ENCODE results near the gene ZNF133.

The ZNF133 gene

DNA sequence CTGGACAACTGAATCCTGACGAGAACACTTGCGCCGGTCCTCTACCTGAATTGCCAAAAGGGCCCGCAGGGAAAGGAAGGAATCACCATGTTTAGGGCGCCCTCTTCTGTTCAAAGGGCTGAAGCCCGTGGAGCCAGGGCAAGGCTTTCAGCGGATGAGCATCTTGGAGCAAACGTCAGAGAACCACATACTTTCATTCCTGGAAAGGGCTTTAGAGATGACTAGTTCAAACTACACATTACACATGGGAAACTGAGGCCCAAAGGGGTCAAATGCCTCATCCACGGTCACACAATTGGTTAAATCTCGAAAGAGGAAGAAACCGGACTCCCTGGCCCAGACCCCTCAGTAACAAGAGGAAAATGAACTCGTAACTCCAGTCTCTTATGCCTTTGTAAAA, 11.5 kb upstream of the ZNF133 start:
- no peaks in the 10 kb centered on the region for H4K20me1 ChIP-seq (ENCODE audit: control insufficient read depth, insufficient read depth, low read depth, low read length)
- H3K9me2 ChIP-seq (replicated peaks; ENCODE audit: control insufficient read depth, low read length) = no peaks in the 10 kb centered on the region
- H3K27ac ChIP-seq (ENCODE audit: low read depth, low read length) = no peak overlapping the region
- no peaks in the 10 kb centered on the region for H3K4me1 ChIP-seq (ENCODE audit: control insufficient read depth, low read length)
- no peaks in the 10 kb centered on the region for H3K9me3 ChIP-seq (ENCODE audit: control insufficient read depth, insufficient read depth, low read length)
- no peak overlapping the region for H3K4me3 ChIP-seq (ENCODE audit: low read length)
- H3K36me3 ChIP-seq (ENCODE audit: control insufficient read depth, low read length) = no peaks in the 10 kb centered on the region
- H3K27me3 ChIP-seq (ENCODE audit: control insufficient read depth, low read length) = peaks cover 18% of the 10 kb centered on the region
- TF ChIP-seq CTCF (IDR thresholded peaks at IDR 0.05; ENCODE audit: low read depth, low read length, poor library complexity, severe bottlenecking) (peak; percentile 86), EZH2phosphoT487 (IDR thresholded peaks at IDR 0.05; ENCODE audit: borderline replicate concordance, low read length) (no peak)
- H3K79me2 ChIP-seq (ENCODE audit: control insufficient read depth, low read length) = no peaks in the 10 kb centered on the region
- no peaks in the 10 kb centered on the region for H3F3A ChIP-seq (ENCODE audit: control insufficient read depth, insufficient read depth)
- H3K4me2 ChIP-seq (ENCODE audit: low read length) = no peak overlapping the region

- Histone ChIP-seq H3K79me2 (ENCODE audit: control insufficient read depth, low read length) (no peaks in the 10 kb centered on the region), H3K4me3 (ENCODE audit: low read length) (no peak overlapping the region), H3K36me3 (ENCODE audit: control insufficient read depth, low read length) (no peaks in the 10 kb centered on the region), H3F3A (ENCODE audit: control insufficient read depth, insufficient read depth) (no peaks in the 10 kb centered on the region), H3K27me3 (ENCODE audit: control insufficient read depth, low read length) (peaks cover 22% of the 10 kb centered on the region), H3K9me3 (ENCODE audit: control insufficient read depth, insufficient read depth, low read length) (no peaks in the 10 kb centered on the region), H4K20me1 (ENCODE audit: control insufficient read depth, insufficient read depth, low read depth, low read length) (no peaks in the 10 kb centered on the region), H3K4me2 (ENCODE audit: low read length) (no peak overlapping the region), H3K4me1 (ENCODE audit: control insufficient read depth, low read length) (peaks cover 3% of the 10 kb centered on the region), H3K9me2 (replicated peaks; ENCODE audit: control insufficient read depth, low read length) (no peaks in the 10 kb centered on the region), H3K27ac (ENCODE audit: low read depth, low read length) (no peak overlapping the region)
- TF ChIP-seq CTCF (IDR thresholded peaks at IDR 0.05; ENCODE audit: low read depth, low read length, poor library complexity, severe bottlenecking) = no peak
- TF ChIP-seq EZH2phosphoT487 (IDR thresholded peaks at IDR 0.05; ENCODE audit: borderline replicate concordance, low read length) = no peak
Measured at GRCh38 chr20:18279242-18279641, 9.1 kb upstream of the ZNF133 start.

DNA sequence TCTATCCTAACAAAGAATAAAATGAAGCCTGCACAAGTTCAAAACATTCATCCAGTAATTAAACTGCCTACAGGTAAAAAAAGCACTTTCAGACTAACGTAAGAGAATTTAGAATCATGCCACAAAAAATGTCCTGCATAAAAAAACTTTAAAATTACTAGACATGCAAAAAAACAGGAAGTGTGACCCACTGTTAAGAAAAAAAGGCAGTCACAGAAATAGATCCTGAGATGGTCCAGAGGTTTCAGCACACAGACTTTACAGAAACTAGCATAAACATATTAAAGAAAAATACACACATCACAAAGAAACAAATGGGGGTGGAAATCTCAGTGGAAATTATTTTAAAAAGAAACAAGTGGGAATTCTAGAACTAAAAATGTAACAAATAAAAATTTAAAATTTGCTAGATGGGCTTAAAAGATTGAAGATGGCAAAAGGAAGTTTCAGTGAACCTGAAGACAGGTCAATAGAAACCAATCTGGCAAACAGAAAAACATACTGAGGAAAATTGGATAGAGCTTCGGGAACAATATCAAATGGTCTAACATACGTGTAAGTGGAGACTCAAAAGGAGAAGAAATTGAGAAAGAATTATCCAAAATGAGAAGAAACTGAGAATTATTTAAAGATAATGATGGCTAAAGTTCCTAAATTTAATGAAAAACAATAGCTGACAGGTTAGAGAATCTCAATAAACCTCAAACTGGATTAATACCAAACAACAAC, 3.4 kb upstream of the ZNF133 start:
- peaks cover 16% of the 10 kb centered on the region; the same call in 1 of the 2 replicates for H3K9me3 ChIP-seq (ENCODE audit: control insufficient read depth, insufficient read depth, low read length)

More for the DNA sequence above, 3.4 kb upstream of the ZNF133 start:
- Histone ChIP-seq H3K9me2 (replicated peaks; ENCODE audit: control insufficient read depth, low read length) (no peaks in the 10 kb centered on the region), H4K20me1 (ENCODE audit: control insufficient read depth, insufficient read depth, low read depth, low read length) (no peaks in the 10 kb centered on the region), H3K27ac (ENCODE audit: low read depth, low read length) (no peak overlapping the region), H3K27me3 (ENCODE audit: control insufficient read depth, low read length) (0 out of 2 replicates have a peak, but pooled peaks cover 7% of the 10 kb centered on the region), H3K4me2 (ENCODE audit: low read length) (peak overlapping the region; percentile 36), H3K4me3 (ENCODE audit: low read length) (peak overlapping the region; percentile 1; the same call in 1 of the 2 replicates), H3F3A (ENCODE audit: control insufficient read depth, insufficient read depth) (no peaks in the 10 kb centered on the region), H3K36me3 (ENCODE audit: control insufficient read depth, low read length) (no peaks in the 10 kb centered on the region), H3K79me2 (ENCODE audit: control insufficient read depth, low read length) (peaks cover 11% of the 10 kb centered on the region), H3K4me1 (ENCODE audit: control insufficient read depth, low read length) (peaks cover 31% of the 10 kb centered on the region)
- TF ChIP-seq EZH2phosphoT487 (IDR thresholded peaks at IDR 0.05; ENCODE audit: borderline replicate concordance, low read length) (no peak), CTCF (IDR thresholded peaks at IDR 0.05; ENCODE audit: low read depth, low read length, poor library complexity, severe bottlenecking) (no peak)
